Neural progenitor cell (in vitro differentiated cells): ENCODE data around the gene PMFBP1.

ENCODE experiments used
- CTCF ChIP-seq: fragments of 200-600 bp; sonication (generic); IDR thresholded peaks from 2 replicates; pipeline ENCODE4 v1.5.1; 2017; ENCODE audit warnings: antibody characterized with exemption, mild to moderate bottlenecking
- EZH2 ChIP-seq: fragments of 200-600 bp; sonication (generic); IDR thresholded peaks from 2 replicates; pipeline ENCODE4 v1.6.1; 2017; ENCODE audit warnings: antibody characterized with exemption, mild to moderate bottlenecking, moderate library complexity
- EZH2phosphoT487 ChIP-seq: fragments of 200-600 bp; sonication (generic); IDR thresholded peaks from 2 replicates; pipeline ENCODE4 v1.6.1; 2017; ENCODE audit warnings: antibody characterized with exemption

- TF ChIP-seq CTCF = no peak
- TF ChIP-seq EZH2 = no peak
- no peak for TF ChIP-seq EZH2phosphoT487
These were observed 30.1 kb upstream of the PMFBP1 start for GRCh38 chr16:72202014-72202413.
